GM19467 (cell line): ENCODE measurements around the gene CLASP1.

Source experiments
- ATAC-seq: cut with Tn5 transposase; IDR thresholded peaks from one replicate; pipeline ENCODE4 v1.9.1; 2021; ENCODE audit warnings: mild to moderate bottlenecking, moderate library complexity; ENCODE audit not compliant: unreplicated experiment

CLASP1 gene

GRCh38 chr2:121295911-121296650 is 353.2 kb downstream of the CLASP1 start:
- ATAC-seq, result no peak

GRCh38 chr2:121294881-121295840 is 354.1 kb downstream of the CLASP1 start:
- ATAC-seq, result no peak

GRCh38 chr2:121293450-121294325 is 355.6 kb downstream of the CLASP1 start:
- ATAC-seq, result no peak

DNA sequence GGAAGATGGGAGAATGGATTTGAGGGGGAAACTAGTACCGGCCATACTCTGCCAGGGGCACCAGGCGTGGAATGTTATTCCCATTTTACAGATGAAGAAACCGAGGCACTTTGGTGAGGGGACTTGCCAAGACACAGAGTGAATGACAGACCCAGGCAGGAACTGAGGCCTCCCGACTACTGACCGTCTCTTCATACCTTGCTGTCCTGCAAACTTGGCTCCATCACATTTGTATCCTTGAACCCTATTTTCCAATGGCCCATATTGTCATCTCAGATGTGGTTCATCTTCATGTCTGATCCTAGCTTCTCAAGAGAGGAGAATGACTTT is 358.0 kb downstream of the CLASP1 start:
- ATAC-seq, result no peak

GRCh38 chr2:121289271-121289670 is 360.0 kb downstream of the CLASP1 start:
- no peak for ATAC-seq

DNA sequence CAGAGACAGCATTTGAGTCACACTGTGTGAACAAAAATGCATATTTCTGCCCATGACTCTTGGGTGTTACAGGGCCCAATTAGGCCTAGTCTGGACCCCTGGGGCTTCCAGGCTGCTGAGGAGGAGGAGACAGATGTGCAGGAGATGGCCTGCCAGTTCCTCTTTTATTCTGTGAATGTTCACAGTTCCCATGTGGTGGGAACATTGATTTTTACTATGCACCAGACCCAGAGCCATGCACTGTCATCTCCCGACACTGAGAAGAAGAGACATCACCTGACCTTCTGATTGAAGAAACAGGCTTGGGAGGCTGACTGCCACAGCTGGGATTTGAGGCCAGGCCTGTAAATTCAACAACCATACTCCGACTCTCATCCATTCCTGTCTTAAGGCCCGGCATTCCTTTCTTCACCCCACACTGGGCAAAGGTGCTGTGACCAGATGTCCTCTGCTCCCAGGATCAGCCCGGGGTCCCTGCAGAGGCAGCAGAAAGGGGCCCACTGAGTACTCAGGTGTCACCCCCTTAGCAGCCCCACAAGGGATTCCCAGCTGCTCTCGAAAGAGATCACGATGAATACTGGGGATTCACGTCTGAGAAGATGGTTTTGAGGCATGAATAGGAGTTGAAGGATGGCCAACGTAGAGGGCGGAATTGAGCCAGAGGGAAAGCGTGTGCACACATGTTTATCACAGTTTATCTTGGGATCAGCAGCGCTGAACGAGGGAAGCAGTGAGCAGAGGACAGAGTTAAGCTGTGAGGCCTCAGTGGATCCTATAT is 360.6 kb downstream of the CLASP1 start:
- ATAC-seq, result no peak

DNA sequence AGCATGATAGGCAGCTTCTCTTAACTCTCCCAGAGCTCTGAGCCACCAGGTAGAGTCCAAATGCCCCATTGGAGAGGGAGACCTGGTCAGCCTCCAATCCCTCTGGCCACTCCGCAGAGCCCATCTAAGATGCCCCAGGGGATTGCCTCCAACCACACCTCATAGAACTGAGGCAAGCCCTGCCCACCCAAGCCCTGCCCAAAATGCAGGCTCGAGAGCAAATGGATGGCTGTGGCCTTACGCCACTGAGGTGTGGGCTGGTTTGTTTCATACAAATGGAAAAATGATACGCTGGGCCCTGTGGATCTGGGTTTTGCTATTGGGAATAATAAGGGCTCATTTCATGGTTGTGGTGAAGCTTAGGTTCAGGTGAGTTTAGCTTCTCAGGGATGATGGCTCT is 361.3 kb downstream of the CLASP1 start:
- no peak for ATAC-seq
